ENCODE measurements around the gene RPP40. TPM values are rescaled to one million over a fixed set of nuclear protein-coding genes. Genes with fewer than 3 reads are reported as not detected.

Gene RPP40
- total and polyA plus RNA-seq, 2 of the 8 experiments (the other 6 are each of a cell fraction or from before 2014, with no cell fraction given), result 7.0 to 15.7 TPM

DNA sequence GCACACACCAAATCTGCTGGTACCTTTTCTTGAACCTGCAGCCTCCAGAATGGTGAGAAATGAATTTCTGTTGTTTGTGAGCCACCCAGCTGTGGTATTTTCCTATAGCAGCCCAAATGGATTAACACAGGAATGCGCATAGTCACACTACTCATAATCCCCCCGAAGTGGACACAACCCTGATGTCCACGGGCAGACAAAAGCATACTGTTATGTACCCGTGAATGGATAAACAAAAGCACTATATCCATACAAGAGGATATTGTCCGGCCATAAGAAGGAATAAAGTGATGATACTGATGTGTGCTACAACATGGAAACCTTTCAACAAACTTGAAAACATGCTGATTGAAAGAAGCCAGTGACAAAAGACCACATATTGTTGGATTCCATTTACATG is 25.1 kb upstream of the RPP40 start:
- H2BK5ac ChIP-seq (ENCODE audit: low read depth, low read length), result no peak overlapping the region
- TF ChIP-seq RAD21 (IDR thresholded peaks at IDR 0.05 in 1 of 2, conservative IDR thresholded peaks at IDR 0.05 in 1 of 2; ENCODE audit: low read depth in 2 of 2, low read length in 2 of 2) (no peak), EGR1 (IDR thresholded peaks at IDR 0.05; ENCODE audit: borderline replicate concordance, low read depth, low read length) (no peak), PHF8 (conservative IDR thresholded peaks at IDR 0.05; ENCODE audit: low read depth, low read length) (no peak), SP1 (IDR thresholded peaks at IDR 0.05; ENCODE audit: low read depth, low read length) (no peak), SIRT6 (IDR thresholded peaks at IDR 0.05; ENCODE audit: low read length) (no peak), TEAD4 (IDR thresholded peaks at IDR 0.05; ENCODE audit: low read depth, low read length) (no peak), KDM5A (IDR thresholded peaks at IDR 0.05; ENCODE audit: low read length) (no peak), ASH2L (IDR thresholded peaks at IDR 0.05; ENCODE audit: low read length) (no peak)
- WGBS, 2 experiments (ENCODE audit: extremely low coverage in 1 of 2, insufficient coverage in 1 of 2, insufficient read length in 1 of 2, insufficient replicate concordance in 2 of 2, low coverage in 1 of 2, low lambda C conversion rate in 2 of 2, missing lambda C conversion rate in 1 of 2), result 87% methylated on average over 5 of the region's 5 CpGs; no CpG with 5 or more reads in 1 of the 2 experiments

More for the DNA sequence above, 25.1 kb upstream of the RPP40 start:
- Histone ChIP-seq H3K79me1 (ENCODE audit: low read depth, low read length) (no peaks in the 10 kb centered on the region), H2AK5ac (ENCODE audit: low read depth, low read length) (no peak overlapping the region), H3K23me2 (ENCODE audit: low read depth, low read length) (peaks cover 3% of the 10 kb centered on the region; the same call in 1 of the 2 replicates), H4K91ac (replicated peaks; ENCODE audit: insufficient read length, low read length) (no peak overlapping the region), H3K23ac (ENCODE audit: insufficient read length) (no peak overlapping the region), H3K27me3 (replicated peaks in 1 of 4; ENCODE audit: control insufficient read depth in 3 of 4, extremely low read depth in 1 of 4, insufficient read depth in 3 of 4, low read length in 3 of 4) (no peaks in the 10 kb centered on the region; a peak in 2 of 7 replicates), H3K27ac (ENCODE audit: low read depth, low read length) (no peak overlapping the region), H2BK20ac (ENCODE audit: low read length) (no peak overlapping the region), H4K20me1 (replicated peaks in 1 of 2; ENCODE audit: control insufficient read depth in 1 of 2, insufficient read depth in 2 of 2, low read length in 2 of 2) (no peaks in the 10 kb centered on the region), H2AFZ (ENCODE audit: low read length) (no peak overlapping the region), H3K4me1 (replicated peaks in 1 of 4; ENCODE audit: control insufficient read depth in 3 of 4, insufficient read depth in 4 of 4, low read length in 3 of 4) (peaks cover 2 to 8% (median 4%) of the 10 kb centered on the region in 4 experiments; a peak in 5 of 7 replicates), H3K18ac (ENCODE audit: extremely low read depth, low read length) (no peak overlapping the region), H3K14ac (ENCODE audit: insufficient read length) (no peak overlapping the region), H3K4me3 (ENCODE audit: extremely low read depth in 1 of 4, insufficient read depth in 2 of 4, low read depth in 3 of 4, low read length in 4 of 4) (no peak overlapping the region), H2BK12ac (ENCODE audit: low read depth, low read length) (no peak overlapping the region), H2BK15ac (ENCODE audit: low read length) (no peak overlapping the region), H3K56ac (replicated peaks; ENCODE audit: insufficient read length, low read depth, low read length) (no peak overlapping the region), H4K8ac (ENCODE audit: extremely low read depth, insufficient read depth, low read length) (no peak overlapping the region), H3K79me2 (ENCODE audit: control insufficient read depth in 1 of 2, insufficient read depth in 2 of 2, low read length in 2 of 2) (no peaks in the 10 kb centered on the region), H2BK120ac (replicated peaks; ENCODE audit: low read depth, low read length) (no peak overlapping the region), H3K4me2 (ENCODE audit: insufficient read depth in 1 of 2, low read depth in 2 of 2, low read length in 2 of 2) (no peak overlapping the region), H3K9ac (replicated peaks in 1 of 4; ENCODE audit: extremely low read depth in 1 of 4, low read depth in 3 of 4, low read length in 3 of 4) (no peak overlapping the region), H3K9me3 (ENCODE audit: insufficient read depth in 2 of 2, low read depth in 1 of 2, low read length in 1 of 2) (no peaks in the 10 kb centered on the region), H4K5ac (ENCODE audit: insufficient read length, low read depth, low read length) (no peak overlapping the region), H3K4ac (replicated peaks; ENCODE audit: insufficient read length, low read depth, low read length) (no peak overlapping the region), H3K36me3 (ENCODE audit: control insufficient read depth in 2 of 4, insufficient read depth in 4 of 4, low read length in 3 of 4) (no peaks in the 10 kb centered on the region)
- DNase-seq (ENCODE audit: low read depth in 1 of 2, low spot score in 2 of 2) (no peak), FAIRE-seq (no peak)
- POLR2A ChIA-PET (ENCODE audit: partially characterized antibody), result no interaction called here
- CTCF ChIA-PET (ENCODE audit: partially characterized antibody), result interaction anchor here (1.1 to 3.4 kb wide), 4 partner anchors 8 to 381 kb away, joined by 3 to 20 read pairs (median 10); no protein-coding TSS in a partner anchor
